Mesodermal cell (in vitro differentiated cells): Measurements from ENCODE around the gene TTYH1.

Source experiments
- H3K27ac ChIP-seq: 2 replicates; pipeline ENCODE4 v1.7.0; 2013; ENCODE audit warnings: mild to moderate bottlenecking, low read depth, low read length, moderate library complexity; ENCODE audit not compliant: severe bottlenecking
- H3K36me3 ChIP-seq: 2 replicates; pipeline ENCODE4 v1.7.1; 2013; ENCODE audit warnings: mild to moderate bottlenecking, low read length, moderate library complexity; ENCODE audit not compliant: control insufficient read depth, insufficient read depth
- H3K4me1 ChIP-seq: one replicate; pipeline ENCODE4 v1.7.1; 2013; ENCODE audit warnings: mild to moderate bottlenecking, low read length; ENCODE audit not compliant: insufficient read depth, control insufficient read depth, poor library complexity, severe bottlenecking
- H3K4me3 ChIP-seq: 2 replicates; pipeline ENCODE4 v1.7.0; 2013; ENCODE audit warnings: low read length, control low read depth, mild to moderate bottlenecking; ENCODE audit not compliant: insufficient read depth, poor library complexity, severe bottlenecking; ENCODE audit errors: extremely low read depth
- H3K9me3 ChIP-seq: 2 replicates; pipeline ENCODE4 v1.7.1; 2013; ENCODE audit warnings: mild to moderate bottlenecking, low read length, moderate library complexity; ENCODE audit not compliant: control insufficient read depth
- WGBS, 2 experiments: methylation state at CpG; one replicate each; pipeline ENCODE4 v1.1.5; 2013; ENCODE audit warnings: missing lambda C conversion rate in 2 of 2; ENCODE audit not compliant: insufficient coverage in 2 of 2; 5-methylcytosine and 5-hydroxymethylcytosine counted together

Gene TTYH1

DNA sequence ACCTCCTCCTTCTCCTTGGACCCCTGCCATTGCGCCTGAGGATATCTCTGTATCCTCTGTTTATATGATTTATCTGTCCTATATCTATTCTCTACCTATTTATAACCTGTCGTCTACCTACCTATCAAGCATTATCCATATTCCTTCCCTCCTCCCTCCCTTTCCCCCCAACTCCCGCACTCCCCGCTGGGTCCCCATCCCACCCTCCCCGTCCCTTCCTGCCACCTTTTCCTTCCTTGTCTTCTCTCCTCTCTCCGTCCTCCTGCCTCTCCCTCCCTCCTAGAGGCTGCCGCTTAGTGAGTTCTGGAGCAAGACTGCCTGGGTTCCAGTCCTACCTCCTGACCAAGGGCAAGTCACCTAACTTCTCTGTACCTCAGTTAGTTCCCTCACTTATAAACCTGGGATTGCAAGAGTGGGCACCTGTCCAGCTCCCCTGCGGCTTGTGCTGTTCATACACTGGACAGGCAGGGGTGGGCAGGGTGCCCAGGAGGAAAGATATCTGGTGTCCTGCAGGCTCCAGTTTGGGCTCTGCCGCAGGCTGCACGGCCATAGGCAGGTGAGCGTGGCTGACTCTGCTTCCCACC is 16.1 kb downstream of the TTYH1 start:
- Histone ChIP-seq H3K27ac (no peak overlapping the region), H3K4me3 (no peak overlapping the region), H3K9me3 (no peaks in the 10 kb centered on the region), H3K4me1 (peaks cover 17% of the 10 kb centered on the region), H3K36me3 (peaks cover 4% of the 10 kb centered on the region)
- WGBS, 2 experiments = 84 to 100% methylated on average over 3 to 10 of the region's 11 CpGs

DNA sequence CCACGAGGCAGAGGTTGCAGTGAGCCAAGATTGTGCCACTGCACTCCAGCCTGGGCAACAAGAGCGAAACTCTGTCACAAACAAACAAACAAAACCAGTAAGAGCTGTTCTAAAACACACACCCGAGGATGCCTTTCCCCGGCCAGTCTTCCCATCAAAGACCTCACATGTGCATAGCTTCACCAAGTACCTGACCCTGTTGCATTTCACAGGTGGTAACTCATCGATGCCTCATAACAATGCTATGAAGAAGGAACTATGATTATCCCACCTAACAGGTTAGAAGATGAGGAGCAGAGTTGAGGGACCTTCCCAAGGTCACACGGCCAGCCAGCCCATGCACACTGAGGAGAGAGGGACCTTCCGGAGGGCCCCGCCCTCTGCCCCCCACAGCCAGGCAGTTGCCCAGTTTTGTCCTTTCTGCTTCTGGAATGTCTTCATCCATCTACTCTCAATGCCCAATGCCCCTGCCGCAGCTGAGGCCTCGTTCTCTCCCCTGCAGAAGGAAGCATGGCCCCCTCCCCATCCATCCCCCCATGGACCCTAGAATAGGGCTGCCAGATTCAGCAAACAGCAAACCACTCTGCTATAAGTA is 17.0 kb downstream of the TTYH1 start:
- H3K36me3 ChIP-seq = peaks cover 4% of the 10 kb centered on the region
- H3K9me3 ChIP-seq = no peaks in the 10 kb centered on the region
- 75 to 77% methylated on average over 5 to 9 of the region's 10 CpGs for WGBS, 2 experiments
- H3K27ac ChIP-seq = no peak overlapping the region
- peaks cover 22% of the 10 kb centered on the region for H3K4me1 ChIP-seq
- no peak overlapping the region for H3K4me3 ChIP-seq

DNA sequence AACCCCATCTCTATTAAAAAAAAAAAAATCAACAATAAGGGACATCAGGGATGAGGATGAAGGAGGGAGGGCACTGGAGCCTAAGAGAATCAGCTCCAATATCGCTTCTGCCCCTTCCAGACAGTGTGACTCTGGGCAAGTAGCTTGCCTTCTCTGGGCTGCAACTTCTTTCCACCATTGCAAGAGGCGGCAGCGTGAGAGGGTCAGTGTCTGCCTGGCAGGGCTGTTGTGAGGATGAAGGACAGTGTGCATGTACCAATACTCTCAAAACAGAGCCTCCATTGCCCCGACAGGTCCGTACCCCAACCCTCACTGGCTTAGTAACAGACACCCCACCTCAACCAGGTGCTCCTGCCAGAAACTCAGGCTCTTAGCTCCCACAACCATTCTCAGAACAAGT is 18.4 kb downstream of the TTYH1 start:
- Histone ChIP-seq H3K27ac (no peak overlapping the region), H3K4me1 (peaks cover 22% of the 10 kb centered on the region), H3K9me3 (no peaks in the 10 kb centered on the region), H3K36me3 (peaks cover 12% of the 10 kb centered on the region), H3K4me3 (no peak overlapping the region)
- 92 to 96% methylated on average over 3 of the region's 5 CpGs for WGBS, 2 experiments

DNA sequence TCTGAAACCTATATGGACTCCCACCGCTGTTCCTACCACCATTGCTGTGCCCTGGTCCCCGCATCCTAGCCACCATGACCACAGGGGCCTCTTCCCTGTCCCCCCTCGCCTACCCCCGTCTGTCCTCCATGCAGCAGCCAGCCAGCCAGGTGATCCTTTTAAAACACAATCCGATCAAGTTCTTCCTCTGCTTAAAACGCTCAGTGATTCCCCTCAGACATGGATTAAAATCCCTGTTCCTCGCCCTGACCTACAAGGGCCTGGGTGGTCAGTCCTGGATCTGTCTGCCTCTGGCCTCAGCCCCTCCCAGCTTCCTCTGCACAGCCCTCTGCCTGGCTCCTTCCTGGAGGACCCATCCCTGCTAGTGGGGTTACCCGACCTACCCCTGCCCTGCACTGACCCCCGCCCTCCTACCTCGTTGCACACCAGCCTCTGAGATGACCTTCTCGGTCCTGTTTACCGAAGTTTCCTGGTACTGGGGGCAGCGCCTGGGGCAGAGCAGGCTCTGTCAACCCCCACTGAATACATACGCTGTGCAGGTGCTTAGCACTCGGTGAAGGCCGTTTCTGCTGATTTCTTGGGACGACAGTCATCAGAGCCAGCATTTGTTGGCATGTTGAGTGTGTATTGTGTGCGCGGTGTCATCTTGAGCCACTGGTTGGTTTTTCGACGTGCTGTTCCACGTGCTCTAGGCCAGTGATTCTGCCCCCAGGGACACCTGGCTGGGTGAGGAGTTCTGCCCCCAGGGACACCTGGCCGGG is 19.0 kb downstream of the TTYH1 start:
- H3K9me3 ChIP-seq = no peaks in the 10 kb centered on the region
- H3K36me3 ChIP-seq = peaks cover 12% of the 10 kb centered on the region
- 85 to 93% methylated on average over 19 of the region's 23 CpGs for WGBS, 2 experiments
- H3K4me3 ChIP-seq = no peak overlapping the region
- H3K4me1 ChIP-seq = peaks cover 20% of the 10 kb centered on the region
- H3K27ac ChIP-seq = peak overlapping the region; percentile 23

DNA sequence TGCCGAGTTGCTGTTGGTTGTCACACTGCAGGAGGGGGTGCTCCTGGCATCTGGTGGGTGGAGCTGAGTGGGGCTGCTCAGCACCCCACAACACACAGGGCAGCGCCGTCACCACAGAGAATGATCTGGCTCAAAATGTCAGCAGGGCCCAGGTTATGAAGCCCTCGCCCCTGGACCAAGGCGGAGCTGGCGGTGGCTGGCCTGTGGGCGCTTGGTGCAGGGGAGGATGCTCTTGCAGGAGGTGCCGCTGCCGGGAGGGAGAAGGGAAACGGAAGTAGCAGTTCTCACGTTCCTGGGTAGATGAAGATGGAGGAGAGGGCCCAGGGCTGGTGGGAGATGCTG is 19.6 kb downstream of the TTYH1 start:
- Histone ChIP-seq H3K36me3 (peaks cover 12% of the 10 kb centered on the region), H3K27ac (no peak overlapping the region), H3K4me1 (peaks cover 16% of the 10 kb centered on the region), H3K4me3 (no peak overlapping the region), H3K9me3 (no peaks in the 10 kb centered on the region)
- 97 to 100% methylated on average over 6 to 9 of the region's 11 CpGs for WGBS, 2 experiments

DNA sequence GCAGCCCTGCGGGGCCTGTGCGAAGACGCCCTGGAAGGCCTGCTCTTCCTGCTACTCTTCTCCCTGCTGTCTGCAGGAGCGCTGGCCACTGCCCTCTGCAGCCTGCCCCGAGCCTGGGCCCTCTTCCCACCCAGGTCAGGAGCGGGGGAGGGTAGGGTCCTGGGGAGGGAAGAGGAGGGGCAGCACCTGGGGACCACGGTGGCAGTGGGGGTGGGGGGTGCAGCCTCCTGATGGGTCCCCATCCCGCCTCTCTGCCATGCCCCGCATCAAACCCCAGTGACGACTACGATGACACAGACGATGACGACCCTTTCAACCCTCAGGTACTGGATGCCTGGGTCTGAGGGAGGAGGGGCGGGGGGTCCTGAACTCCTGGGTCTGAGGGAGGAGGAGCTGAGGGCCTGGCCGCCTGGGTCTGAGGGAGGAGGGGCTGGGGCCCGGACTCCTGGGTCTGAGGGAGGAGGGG is 20.3 kb downstream of the TTYH1 start:
- no peak overlapping the region for H3K27ac ChIP-seq
- no peak overlapping the region for H3K4me3 ChIP-seq
- H3K4me1 ChIP-seq = peaks cover 9% of the 10 kb centered on the region
- no peaks in the 10 kb centered on the region for H3K9me3 ChIP-seq
- 62 to 73% methylated on average over 5 to 6 of the region's 16 CpGs for WGBS, 2 experiments
- H3K36me3 ChIP-seq = peaks cover 12% of the 10 kb centered on the region

DNA sequence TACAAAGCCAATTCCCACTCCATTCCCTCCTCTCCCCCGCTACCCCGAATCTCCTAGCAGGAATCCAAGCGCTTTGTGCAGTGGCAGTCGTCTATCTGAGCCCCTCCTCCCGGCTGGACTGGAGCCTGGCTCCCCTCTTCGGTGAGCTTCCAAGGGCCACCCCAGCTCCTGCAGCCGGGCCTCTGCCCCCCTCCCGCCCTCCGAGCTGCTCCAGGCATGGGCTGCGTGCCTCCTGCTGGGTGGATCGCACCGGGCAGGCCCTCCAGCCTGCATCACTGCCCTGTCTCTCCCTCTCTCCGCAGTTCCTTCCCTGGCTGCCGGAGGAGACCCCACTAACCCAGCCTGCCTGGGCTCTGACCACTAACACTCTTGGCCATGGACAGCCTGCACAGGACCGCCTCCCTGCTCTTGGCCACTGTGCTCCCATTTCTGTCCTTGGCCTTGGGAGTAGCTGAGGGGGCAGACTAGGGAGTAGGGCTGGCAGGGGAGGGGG is 20.8 kb downstream of the TTYH1 start:
- Histone ChIP-seq H3K27ac (no peak overlapping the region), H3K4me1 (peaks cover 9% of the 10 kb centered on the region), H3K36me3 (peaks cover 16% of the 10 kb centered on the region), H3K9me3 (no peaks in the 10 kb centered on the region), H3K4me3 (no peak overlapping the region)
- WGBS, 2 experiments = 34 to 47% methylated on average over 12 to 14 of the region's 15 CpGs

DNA sequence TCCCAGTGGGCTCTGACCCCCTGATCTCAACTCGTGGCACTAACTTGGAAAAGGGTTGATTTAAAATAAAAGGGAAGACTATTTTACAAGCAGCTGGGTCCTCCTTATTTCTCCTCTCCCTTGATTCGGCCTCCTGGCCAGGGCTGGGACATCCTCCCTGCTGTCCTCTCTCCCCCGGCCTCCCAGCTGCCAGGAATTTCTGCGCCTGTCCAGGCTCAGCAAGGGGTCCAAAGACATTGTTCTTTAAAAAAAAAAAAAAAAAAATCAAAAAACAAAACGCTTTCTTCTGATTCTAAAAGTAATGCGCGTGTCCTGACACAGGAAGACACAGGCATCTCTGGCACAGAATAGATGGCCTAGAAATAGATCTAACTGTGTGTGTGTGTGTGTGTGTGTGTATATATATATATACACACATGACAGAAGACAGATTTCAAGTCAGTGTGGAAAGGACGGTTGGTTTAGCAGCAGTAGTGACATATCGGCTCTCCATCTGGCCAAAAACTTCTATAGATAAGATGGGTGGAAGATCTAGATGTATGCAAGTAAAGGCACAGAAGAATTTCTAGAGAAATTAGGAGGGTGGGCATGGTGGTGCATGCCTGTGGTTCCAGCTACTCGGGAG is 21.5 kb downstream of the TTYH1 start:
- Histone ChIP-seq H3K27ac (no peak overlapping the region), H3K36me3 (peaks cover 16% of the 10 kb centered on the region), H3K9me3 (no peaks in the 10 kb centered on the region), H3K4me3 (no peak overlapping the region), H3K4me1 (peaks cover 9% of the 10 kb centered on the region)
- WGBS, 2 experiments = 76 to 90% methylated on average over 6 of the region's 10 CpGs

DNA sequence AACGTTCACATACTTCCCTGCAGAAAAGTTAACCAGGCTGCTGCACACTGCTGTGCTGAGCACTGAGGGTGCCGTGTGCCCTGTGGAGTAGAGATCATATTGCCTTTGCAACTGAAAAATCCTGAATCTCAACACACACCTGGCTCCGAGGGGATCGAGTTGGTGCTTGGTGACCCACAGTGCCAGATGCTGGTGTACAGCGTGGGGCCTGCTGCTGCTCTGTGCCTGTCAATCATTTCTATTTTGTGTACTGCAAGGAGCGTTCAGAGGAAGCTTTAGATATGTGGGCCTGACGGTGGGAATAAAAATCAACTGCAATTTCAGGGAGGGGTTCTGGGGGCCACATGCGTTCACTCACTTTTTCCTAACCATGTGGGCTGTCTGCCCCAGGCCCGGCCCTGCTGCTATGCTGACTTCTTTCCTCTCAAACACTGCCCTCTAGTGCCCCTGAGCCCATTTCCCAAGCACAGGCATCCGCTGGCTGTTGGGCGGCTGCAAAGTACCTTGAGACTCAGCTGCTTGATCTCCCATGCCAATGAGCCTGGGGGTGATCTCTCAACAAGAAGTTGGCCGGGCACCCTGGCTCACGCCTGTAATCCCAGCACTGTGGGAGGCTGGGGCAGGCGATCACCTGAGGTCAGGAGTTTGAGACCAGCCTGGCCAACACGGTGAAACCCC is 24.0 kb downstream of the TTYH1 start:
- Histone ChIP-seq H3K36me3 (peaks cover 31% of the 10 kb centered on the region), H3K4me1 (peaks cover 9% of the 10 kb centered on the region), H3K4me3 (no peak overlapping the region), H3K9me3 (no peaks in the 10 kb centered on the region), H3K27ac (no peak overlapping the region)
- WGBS, 2 experiments = 54 to 67% methylated on average over 14 of the region's 15 CpGs

DNA sequence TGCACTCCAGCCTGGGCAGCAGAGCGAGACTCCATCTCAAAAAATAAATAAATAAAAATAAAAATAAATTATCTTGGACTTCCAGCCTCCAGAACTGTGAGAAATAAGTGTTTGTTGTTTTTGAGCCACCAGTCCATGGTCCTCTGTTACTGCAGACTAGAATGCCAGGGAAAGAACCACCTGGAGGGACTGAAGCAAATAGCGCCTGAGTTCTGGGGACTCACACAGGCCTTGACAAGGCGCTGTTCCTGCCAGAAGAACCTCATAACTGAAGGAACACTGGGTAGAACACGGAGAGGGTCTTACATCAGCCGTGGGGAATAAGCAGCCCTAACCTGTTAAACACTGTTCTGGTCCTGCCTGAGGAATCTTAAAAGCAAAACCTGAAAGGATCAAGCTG is 25.4 kb downstream of the TTYH1 start:
- Histone ChIP-seq H3K4me1 (peaks cover 9% of the 10 kb centered on the region), H3K36me3 (peaks cover 39% of the 10 kb centered on the region), H3K27ac (no peak overlapping the region), H3K4me3 (no peak overlapping the region), H3K9me3 (no peaks in the 10 kb centered on the region)
- WGBS, 2 experiments = 91 to 93% methylated on average over 4 of the region's 5 CpGs
